Progenitor cell of endocrine pancreas (in vitro differentiated cells): Measurements from ENCODE around the gene DOCK4. TPM values are rescaled to one million over a fixed set of nuclear protein-coding genes. Genes with fewer than 3 reads are reported as not detected.

Source experiments
- DNase-seq: peaks from one replicate; pipeline ENCODE4 v3.0.0; 2021; ENCODE audit warnings: low spot score; ENCODE audit not compliant: unreplicated experiment
- H3K27ac Mint-ChIP-seq: 2 replicates; pipeline ENCODE4 v1.8.0; 2021; ENCODE audit warnings: mild to moderate bottlenecking, moderate library complexity, mixed read lengths
- H3K27me3 Mint-ChIP-seq: 2 replicates; pipeline ENCODE4 v1.8.0; 2021; ENCODE audit warnings: mixed read lengths
- H3K36me3 Mint-ChIP-seq: 2 replicates; pipeline ENCODE4 v1.8.0; 2022; ENCODE audit warnings: mixed read lengths; ENCODE audit not compliant: insufficient read depth
- H3K4me1 Mint-ChIP-seq: 2 replicates; pipeline ENCODE4 v1.8.0; 2021; ENCODE audit warnings: low read depth, mixed read lengths
- H3K4me3 Mint-ChIP-seq: 2 replicates; pipeline ENCODE4 v1.8.0; 2021; ENCODE audit warnings: low read depth, mild to moderate bottlenecking, moderate library complexity, mixed read lengths
- H3K9me3 Mint-ChIP-seq: 2 replicates; pipeline ENCODE4 v1.8.0; 2021; ENCODE audit warnings: low read depth, mixed read lengths
- total RNA-seq: library from RNA; stranded (reverse); gene quantifications from 2 replicates; pipeline ENCODE4 v1.2.1, GENCODE V29; 2021
- TF ChIP-seq, protein P1 (sequence below): fragments of 200-600 bp; sonication (generic); IDR thresholded peaks from one replicate; pipeline ENCODE4 v1.5.0; 2021; ENCODE audit warnings: antibody characterized with exemption, mild to moderate bottlenecking; ENCODE audit not compliant: unreplicated experiment

Gene DOCK4
- total RNA-seq, 1 donor from 2014 or later = 28.8 TPM

DNA sequence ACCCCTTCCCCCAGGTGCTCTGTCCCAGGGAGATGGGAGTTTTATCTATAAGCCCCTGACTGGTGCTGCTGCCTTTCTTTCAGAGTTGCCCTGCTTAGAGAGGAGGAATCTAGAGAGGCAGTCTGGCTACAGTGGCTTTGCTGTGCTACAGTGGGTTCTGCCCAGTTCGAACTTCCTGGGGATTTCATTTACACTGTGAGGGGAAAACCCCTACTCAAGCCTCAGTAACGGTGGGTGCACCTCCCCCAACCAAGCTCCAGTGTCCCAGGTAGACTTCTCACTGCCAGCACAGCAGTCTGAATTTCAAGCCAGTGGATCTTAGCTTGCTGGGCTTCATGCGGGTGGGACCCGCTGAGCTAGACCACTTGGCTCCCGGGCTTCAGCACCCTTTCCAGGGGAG, 500.4 kb downstream of the DOCK4 start:
- no peak for DNase-seq
- no peaks in the 10 kb centered on the region for H3K27me3 Mint-ChIP-seq
- TF ChIP-seq, protein P1, sequence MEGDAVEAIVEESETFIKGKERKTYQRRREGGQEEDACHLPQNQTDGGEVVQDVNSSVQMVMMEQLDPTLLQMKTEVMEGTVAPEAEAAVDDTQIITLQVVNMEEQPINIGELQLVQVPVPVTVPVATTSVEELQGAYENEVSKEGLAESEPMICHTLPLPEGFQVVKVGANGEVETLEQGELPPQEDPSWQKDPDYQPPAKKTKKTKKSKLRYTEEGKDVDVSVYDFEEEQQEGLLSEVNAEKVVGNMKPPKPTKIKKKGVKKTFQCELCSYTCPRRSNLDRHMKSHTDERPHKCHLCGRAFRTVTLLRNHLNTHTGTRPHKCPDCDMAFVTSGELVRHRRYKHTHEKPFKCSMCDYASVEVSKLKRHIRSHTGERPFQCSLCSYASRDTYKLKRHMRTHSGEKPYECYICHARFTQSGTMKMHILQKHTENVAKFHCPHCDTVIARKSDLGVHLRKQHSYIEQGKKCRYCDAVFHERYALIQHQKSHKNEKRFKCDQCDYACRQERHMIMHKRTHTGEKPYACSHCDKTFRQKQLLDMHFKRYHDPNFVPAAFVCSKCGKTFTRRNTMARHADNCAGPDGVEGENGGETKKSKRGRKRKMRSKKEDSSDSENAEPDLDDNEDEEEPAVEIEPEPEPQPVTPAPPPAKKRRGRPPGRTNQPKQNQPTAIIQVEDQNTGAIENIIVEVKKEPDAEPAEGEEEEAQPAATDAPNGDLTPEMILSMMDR = no peak
- peaks cover 10% of the 10 kb centered on the region for H3K9me3 Mint-ChIP-seq
- no peaks in the 10 kb centered on the region for H3K36me3 Mint-ChIP-seq
- no peak overlapping the region for H3K4me3 Mint-ChIP-seq
- no peak overlapping the region for H3K27ac Mint-ChIP-seq
- H3K4me1 Mint-ChIP-seq = no peaks in the 10 kb centered on the region

DNA sequence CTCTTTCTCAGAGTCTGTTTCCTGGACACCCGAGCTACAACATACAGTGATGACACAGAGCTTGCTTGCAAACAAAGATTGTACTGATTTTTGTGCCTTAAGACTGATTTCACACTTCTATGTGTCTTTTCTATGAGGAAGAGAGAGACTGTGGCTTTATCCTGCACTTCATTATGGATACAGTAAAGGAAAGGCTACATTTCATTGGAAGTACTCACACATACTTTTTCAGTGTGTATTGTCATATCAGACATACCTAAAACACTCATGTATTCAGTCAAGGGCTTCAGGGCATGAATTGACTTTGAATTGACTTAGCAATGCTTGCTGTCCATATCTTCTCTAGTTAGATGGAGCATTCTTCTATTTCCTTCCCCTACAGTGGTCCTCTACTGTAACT, 508.4 kb downstream of the DOCK4 start:
- TF ChIP-seq, protein P1 = no peak
- H3K4me1 Mint-ChIP-seq = no peaks in the 10 kb centered on the region
- H3K36me3 Mint-ChIP-seq = no peaks in the 10 kb centered on the region
- no peak overlapping the region for H3K4me3 Mint-ChIP-seq
- no peak for DNase-seq
- no peaks in the 10 kb centered on the region for H3K27me3 Mint-ChIP-seq
- no peak overlapping the region for H3K27ac Mint-ChIP-seq
- H3K9me3 Mint-ChIP-seq = peaks cover 5% of the 10 kb centered on the region

GRCh38 chr7:111694376-111694775, 511.8 kb downstream of the DOCK4 start:
- Mint-ChIP-seq H3K27me3 (no peaks in the 10 kb centered on the region), H3K9me3 (no peaks in the 10 kb centered on the region), H3K4me1 (no peaks in the 10 kb centered on the region), H3K27ac (no peak overlapping the region), H3K36me3 (no peaks in the 10 kb centered on the region), H3K4me3 (no peak overlapping the region)
- DNase-seq = no peak
- TF ChIP-seq, protein P1 = no peak

GRCh38 chr7:111690364-111691111, 515.7 kb downstream of the DOCK4 start:
- no peaks in the 10 kb centered on the region for H3K4me1 Mint-ChIP-seq
- H3K4me3 Mint-ChIP-seq = no peak overlapping the region
- no peaks in the 10 kb centered on the region for H3K27me3 Mint-ChIP-seq
- no peak for DNase-seq
- TF ChIP-seq, protein P1 = no peak
- H3K27ac Mint-ChIP-seq = no peak overlapping the region
- H3K9me3 Mint-ChIP-seq = no peaks in the 10 kb centered on the region
- H3K36me3 Mint-ChIP-seq = no peaks in the 10 kb centered on the region

DNA sequence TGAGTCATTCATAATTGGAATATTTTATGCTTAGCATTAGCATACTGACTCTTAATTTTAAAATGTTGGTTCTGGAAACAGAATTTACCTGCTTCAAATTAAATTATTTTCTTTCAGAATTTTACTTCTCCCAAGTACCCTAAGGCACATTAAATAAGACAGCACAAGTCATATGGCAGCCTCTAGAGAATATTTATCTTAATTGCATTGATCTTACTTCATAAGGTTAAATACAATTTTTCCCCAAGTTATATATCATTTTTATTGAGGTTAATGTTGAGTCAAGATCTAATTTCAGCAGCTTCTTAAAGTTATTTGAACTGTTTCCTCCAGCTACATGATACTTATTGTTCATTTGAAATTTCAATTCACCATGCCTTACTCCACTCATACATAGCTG, 520.9 kb downstream of the DOCK4 start:
- no peaks in the 10 kb centered on the region for H3K9me3 Mint-ChIP-seq
- no peak overlapping the region for H3K4me3 Mint-ChIP-seq
- no peaks in the 10 kb centered on the region for H3K27me3 Mint-ChIP-seq
- no peaks in the 10 kb centered on the region for H3K36me3 Mint-ChIP-seq
- no peaks in the 10 kb centered on the region for H3K4me1 Mint-ChIP-seq
- DNase-seq = no peak
- TF ChIP-seq, protein P1 = no peak
- no peak overlapping the region for H3K27ac Mint-ChIP-seq
